Gastrocnemius medialis (tissue), 4 donors: Measurements from ENCODE around the gene COG4. TPM values are rescaled to one million over a fixed set of nuclear protein-coding genes. Genes with fewer than 3 reads are reported as not detected.

ENCODE experiments used
- ATAC-seq, 2 donors: fragments of 150-250 bp; one replicate each; pipeline ENCODE4 v1.9.1; 2016
- DNase-seq, 2 donors: peaks; one replicate each; pipeline ENCODE4 v3.0.0-alpha.2; 2019
- H3K27ac ChIP-seq, 4 donors: fragments of 200-600 bp; sonication (generic); 1 replicate in 1 of 4; 2 replicates in 3 of 4; pipeline ENCODE4 v1.5.1; 2016 to 2018; ENCODE audit warnings: mild to moderate bottlenecking in 2 of 4, moderate library complexity in 1 of 4
- H3K27me3 ChIP-seq, 3 donors: fragments of 200-600 bp; sonication (generic) in 2 of 3; 1 replicate in 1 of 3; 2 replicates in 2 of 3; pipeline versions ENCODE4 v1.5.1 to v1.6.0; 2016 to 2019; ENCODE audit warnings: mild to moderate bottlenecking in 1 of 3, moderate library complexity in 1 of 3
- H3K36me3 ChIP-seq, 2 donors: fragments of 200-600 bp; sonication (generic) in 1 of 2; one replicate each; pipeline ENCODE4 v1.5.1; 2017 to 2018
- H3K4me1 ChIP-seq, 2 donors: fragments of 200-600 bp; sonication (generic) in 1 of 2; one replicate each; pipeline ENCODE4 v1.5.1; 2016 to 2017; ENCODE audit warnings: mild to moderate bottlenecking in 2 of 2
- H3K4me3 ChIP-seq, 4 donors: fragments of 200-600 bp; sonication (generic) in 3 of 4; 1 replicate in 1 of 4; 2 replicates in 3 of 4; pipeline ENCODE4 v1.5.1; 2016 to 2019; ENCODE audit warnings: mild to moderate bottlenecking in 2 of 4
- H3K9me3 ChIP-seq, 3 donors: fragments of 200-600 bp; sonication (generic) in 2 of 3; 1 replicate in 1 of 3; 2 replicates in 2 of 3; pipeline ENCODE4 v1.5.1; 2016 to 2019
- POLR2A ChIP-seq, 2 donors: fragments of 450-650 bp; IDR thresholded peaks; one replicate each; pipeline ENCODE4 v1.6.1; 2017; ENCODE audit warnings: antibody characterized with exemption in 2 of 2, mild to moderate bottlenecking in 2 of 2, moderate library complexity in 2 of 2
- in situ Hi-C, 4 donors: fragments of 200-750 bp; cut with MboI; loops; one replicate each; pipeline versions ENCODE4 v1.15.0 to v1.8.0; 2017; ENCODE audit warnings: low sequenced_read_pairs in 4 of 4
- intact Hi-C: fragments of 100-400 bp; cut with DNase I; formaldehyde crosslinking; loops from one replicate; pipeline ENCODE4 v1.15.1; 2023; ENCODE audit warnings: low total_unique reads
- total RNA-seq, 4 donors: library from RNA; depleted of rRNA; stranded (reverse); fragments of >200 nt; gene quantifications; one replicate each; pipeline versions ENCODE4 v1.1.0 to v1.2.3, GENCODE V29; 2016
- TF ChIP-seq, protein P1 (sequence below), 5 experiments: fragments of 450-650 bp in 3 of 5; fragments of 200-600 bp in 2 of 5; sonication (generic) in 2 of 5; IDR thresholded peaks in 4 of 5; conservative IDR thresholded peaks in 1 of 5; 1 replicate in 4 of 5; 2 replicates in 1 of 5; pipeline ENCODE4 v1.5.1; 2016 to 2019; ENCODE audit warnings: antibody characterized with exemption in 5 of 5, mild to moderate bottlenecking in 3 of 5, moderate library complexity in 3 of 5

Gene COG4
- total RNA-seq, 4 donors from 2014 or later: 71.8 to 113 (median 82.0) TPM

DNA sequence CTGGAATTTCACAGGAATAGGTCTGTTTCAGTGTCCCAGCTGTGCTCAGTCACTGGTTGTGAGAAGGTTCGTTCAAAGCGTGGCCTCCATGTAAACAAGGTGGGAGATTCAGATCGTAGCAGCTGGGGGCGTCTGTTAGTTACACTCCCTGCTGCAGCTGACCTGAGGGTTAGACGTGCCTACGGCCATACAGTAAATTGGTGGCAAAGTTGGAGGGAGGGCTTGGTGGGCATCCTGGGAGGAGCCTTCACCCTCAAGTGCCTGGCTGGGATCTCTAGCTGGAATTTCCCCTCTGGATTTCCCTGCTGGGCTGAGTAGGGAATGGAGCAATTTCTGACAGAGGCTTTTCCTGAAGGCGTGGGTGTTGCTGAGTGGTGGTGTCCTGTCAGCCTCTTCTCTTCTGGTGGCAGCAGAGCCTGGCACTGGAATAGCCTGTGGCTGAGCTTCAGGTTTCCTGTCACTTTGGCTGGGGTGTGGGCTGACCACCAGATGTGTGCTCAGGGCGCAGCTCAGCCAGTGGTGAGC lies 62.6 kb downstream of the COG4 start:
- no peak overlapping the region for H3K4me3 ChIP-seq
- H3K36me3 ChIP-seq: peaks cover 0 to 21% of the 10 kb centered on the region in 2 donors
- no peak for TF ChIP-seq POLR2A (IDR thresholded peaks at IDR 0.05)
- TF ChIP-seq, protein P1, sequence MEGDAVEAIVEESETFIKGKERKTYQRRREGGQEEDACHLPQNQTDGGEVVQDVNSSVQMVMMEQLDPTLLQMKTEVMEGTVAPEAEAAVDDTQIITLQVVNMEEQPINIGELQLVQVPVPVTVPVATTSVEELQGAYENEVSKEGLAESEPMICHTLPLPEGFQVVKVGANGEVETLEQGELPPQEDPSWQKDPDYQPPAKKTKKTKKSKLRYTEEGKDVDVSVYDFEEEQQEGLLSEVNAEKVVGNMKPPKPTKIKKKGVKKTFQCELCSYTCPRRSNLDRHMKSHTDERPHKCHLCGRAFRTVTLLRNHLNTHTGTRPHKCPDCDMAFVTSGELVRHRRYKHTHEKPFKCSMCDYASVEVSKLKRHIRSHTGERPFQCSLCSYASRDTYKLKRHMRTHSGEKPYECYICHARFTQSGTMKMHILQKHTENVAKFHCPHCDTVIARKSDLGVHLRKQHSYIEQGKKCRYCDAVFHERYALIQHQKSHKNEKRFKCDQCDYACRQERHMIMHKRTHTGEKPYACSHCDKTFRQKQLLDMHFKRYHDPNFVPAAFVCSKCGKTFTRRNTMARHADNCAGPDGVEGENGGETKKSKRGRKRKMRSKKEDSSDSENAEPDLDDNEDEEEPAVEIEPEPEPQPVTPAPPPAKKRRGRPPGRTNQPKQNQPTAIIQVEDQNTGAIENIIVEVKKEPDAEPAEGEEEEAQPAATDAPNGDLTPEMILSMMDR (IDR thresholded peaks at IDR 0.05 in 4 of 5, conservative IDR thresholded peaks at IDR 0.05 in 1 of 5): no peak
- intact Hi-C loops: no loop called here
- ATAC-seq (peak; percentile 58 to 83), DNase-seq (peak in 1 of 2 donors; percentile 54)
- in situ Hi-C loops: no loop called here
- peaks cover 9 to 13% of the 10 kb centered on the region in 2 donors for H3K4me1 ChIP-seq
- H3K27me3 ChIP-seq: no peaks in the 10 kb centered on the region
- H3K27ac ChIP-seq: peak overlapping the region in 2 of 4 donors; percentile 41 to 64
- no peaks in the 10 kb centered on the region for H3K9me3 ChIP-seq

DNA sequence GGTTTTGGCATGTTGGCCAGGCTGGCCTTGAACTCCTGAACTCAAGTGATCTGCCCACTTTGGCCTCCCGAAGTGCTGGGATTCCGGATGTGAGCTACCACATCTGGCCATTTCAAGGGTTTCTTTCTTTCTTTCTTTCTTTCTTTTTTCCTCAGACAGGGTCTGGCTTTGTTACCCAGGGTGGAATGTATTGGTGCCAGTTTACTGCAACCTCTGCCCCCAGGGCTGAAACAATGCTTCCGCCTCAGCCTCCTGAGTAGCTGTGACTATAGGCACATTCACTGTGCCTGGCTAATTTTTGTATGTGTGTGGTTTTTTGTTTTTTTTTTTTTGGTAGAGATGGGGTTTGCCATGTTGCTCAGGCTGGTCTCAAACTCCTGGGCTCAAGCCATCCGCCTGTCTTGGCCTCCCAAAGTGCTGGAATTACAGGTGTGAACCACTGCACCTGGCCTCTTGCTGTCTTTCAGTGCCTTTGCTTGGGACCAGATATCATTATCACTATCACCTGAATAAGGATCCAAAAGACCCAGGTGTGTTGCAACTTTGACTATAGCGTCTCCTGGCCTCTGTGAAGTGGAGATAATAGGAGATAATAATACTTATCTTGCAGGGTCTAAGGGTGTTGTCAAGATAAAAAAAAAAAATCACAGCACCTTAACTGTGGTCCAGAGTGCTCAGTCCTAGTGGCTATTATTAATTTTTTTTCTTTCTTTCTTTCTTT lies 65.7 kb downstream of the COG4 start:
- in situ Hi-C loops: loop anchor here in 1 of 4 donors (10.0 kb wide), 1 partner anchor 63 kb away; no protein-coding TSS in a partner anchor
- no peak overlapping the region for H3K27ac ChIP-seq
- no peak overlapping the region for H3K4me3 ChIP-seq
- intact Hi-C loops: no loop called here
- DNase-seq (no peak), ATAC-seq (no peak)
- no peak for TF ChIP-seq POLR2A (IDR thresholded peaks at IDR 0.05)
- TF ChIP-seq, protein P1 (IDR thresholded peaks at IDR 0.05 in 4 of 5, conservative IDR thresholded peaks at IDR 0.05 in 1 of 5): no peak
- no peaks in the 10 kb centered on the region for H3K36me3 ChIP-seq
- H3K9me3 ChIP-seq: no peaks in the 10 kb centered on the region
- H3K4me1 ChIP-seq: peaks cover 20 to 29% of the 10 kb centered on the region in 2 donors
- H3K27me3 ChIP-seq: no peaks in the 10 kb centered on the region

DNA sequence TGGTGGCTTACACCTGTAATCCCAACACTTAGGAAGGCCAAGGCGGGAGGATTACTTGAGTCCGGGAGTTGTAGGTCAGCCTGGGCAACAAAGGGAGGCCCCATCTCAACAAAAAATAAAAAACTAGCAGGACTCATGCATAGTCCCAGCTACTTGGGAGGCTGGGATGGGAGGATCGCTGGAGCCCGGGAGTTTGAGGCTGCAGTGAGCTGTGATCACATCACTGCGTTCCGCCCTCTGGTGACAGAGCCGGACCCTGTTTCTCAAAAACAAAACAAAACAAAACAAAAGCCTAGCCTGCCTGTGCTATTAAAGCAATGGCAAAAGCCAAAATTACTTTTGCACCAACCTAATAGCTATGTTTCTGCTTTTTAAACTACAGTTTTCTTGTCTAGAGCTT lies 67.4 kb downstream of the COG4 start:
- in situ Hi-C loops: loop anchor here in 1 of 4 donors (10.0 kb wide), 1 partner anchor 61 kb away; no protein-coding TSS in a partner anchor
- Histone ChIP-seq H3K4me3 (no peak overlapping the region), H3K9me3 (no peaks in the 10 kb centered on the region), H3K4me1 (peaks cover 17 to 25% of the 10 kb centered on the region in 2 donors), H3K36me3 (no peaks in the 10 kb centered on the region), H3K27me3 (no peaks in the 10 kb centered on the region), H3K27ac (no peak overlapping the region)
- intact Hi-C loops: no loop called here
- ATAC-seq (no peak), DNase-seq (no peak)
- TF ChIP-seq POLR2A (IDR thresholded peaks at IDR 0.05): no peak
- TF ChIP-seq, protein P1 (IDR thresholded peaks at IDR 0.05 in 4 of 5, conservative IDR thresholded peaks at IDR 0.05 in 1 of 5): no peak

DNA sequence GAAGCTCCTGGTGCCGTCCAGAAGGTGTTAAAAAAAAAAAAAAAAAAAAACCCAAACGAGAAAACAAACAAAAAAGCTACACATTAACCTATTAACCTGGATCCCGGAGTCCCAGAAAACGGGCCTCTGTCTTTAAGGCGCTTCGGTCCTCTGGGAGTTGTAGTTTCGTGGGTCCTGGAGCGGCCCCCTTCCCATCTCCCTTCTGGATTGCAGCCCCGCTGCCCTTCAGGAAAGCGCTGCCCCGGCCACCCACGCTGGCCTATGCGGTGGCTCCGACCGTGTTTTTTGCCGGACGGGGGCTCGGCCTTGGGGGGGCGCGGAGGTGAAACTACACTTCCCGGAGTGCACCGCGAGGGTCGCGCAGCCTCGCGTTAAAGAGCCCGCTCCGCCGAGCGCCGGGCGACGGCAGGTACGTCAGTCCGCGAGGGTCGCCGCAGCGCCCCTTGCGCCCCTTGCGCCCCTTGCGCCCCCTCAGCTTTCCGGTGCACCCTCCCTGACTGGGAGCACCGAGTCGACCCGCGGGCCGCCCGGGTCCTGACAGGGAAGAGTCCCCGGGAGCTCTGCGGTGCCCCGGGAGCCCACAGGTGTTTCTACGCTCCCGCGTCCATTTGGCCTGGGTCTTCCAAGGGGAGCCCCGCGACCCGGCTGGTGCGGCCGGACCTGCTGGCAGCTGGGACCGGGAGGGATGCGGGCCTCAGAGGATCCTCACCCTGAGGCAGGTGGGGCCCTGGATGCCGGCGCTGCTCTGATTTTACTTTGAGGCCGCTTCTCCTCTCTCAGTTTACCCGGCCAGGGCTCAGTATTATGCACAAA lies 68.9 kb downstream of the COG4 start, which contains the start of gene FCSK:
FCSK (plus strand) TSS at position 374 of the 813 bp plus-strand sequence. CDS start 8,596 bp downstream, outside the sequence.
- DNase-seq (peak; percentile 18 to 61), ATAC-seq (peak; percentile 91 to 96)
- in situ Hi-C loops (loop anchor here in 1 of 4 donors (10.0 kb wide), 1 partner anchor 60 kb away; no protein-coding TSS in a partner anchor), intact Hi-C loops (loop anchor here (1.0 kb wide), 2 partner anchors 15 to 73 kb away; partner anchors contain the start of gene ST3GAL2)
- TF ChIP-seq, protein P1 (IDR thresholded peaks at IDR 0.05 in 4 of 5, conservative IDR thresholded peaks at IDR 0.05 in 1 of 5): peak in 1 of 5 experiments; percentile 11
- TF ChIP-seq POLR2A (IDR thresholded peaks at IDR 0.05): peak; percentile 57 to 62
- no peaks in the 10 kb centered on the region for H3K36me3 ChIP-seq
- H3K4me1 ChIP-seq: peaks cover 12 to 20% of the 10 kb centered on the region in 2 donors
- H3K9me3 ChIP-seq: no peaks in the 10 kb centered on the region
- no peaks in the 10 kb centered on the region for H3K27me3 ChIP-seq
- peak within 1 kb of the TSS; percentile 62 to 98 (median 86) for H3K4me3 ChIP-seq
- H3K27ac ChIP-seq: peak within 1 kb of the TSS; percentile 92 to 100 (median 96)
